HL-60 (cell line): ENCODE data around the gene NADSYN1.
A peak's percentile ranks its signal among the peaks of the same experiment; 100 is the strongest.
"Not testable (repeated sequence)": the region's sequence is repeated elsewhere in the genome, so short reads cannot be mapped to it uniquely, and the experiment has no call there.

Source experiments
- DNase-seq, 2 experiments: peaks; one replicate each; pipeline ENCODE4 v3.0.0-alpha.2; 2010 to 2020; ENCODE audit warnings: low read depth in 1 of 2, low spot score in 1 of 2
- H3K27ac ChIP-seq: fragments of 250-450 bp; sonication (Bioruptor Pico); replicated peaks from 2 replicates; pipeline ENCODE4 v1.5.1; 2020; ENCODE audit warnings: mild to moderate bottlenecking, moderate library complexity
- H3K27me3 ChIP-seq: fragments of 250-450 bp; sonication (Bioruptor Pico); 2 replicates; pipeline ENCODE4 v1.5.1; 2021; ENCODE audit warnings: mild to moderate bottlenecking, moderate library complexity; ENCODE audit not compliant: insufficient read depth, poor library complexity, severe bottlenecking
- H3K4me3 ChIP-seq: replicated peaks from 2 replicates; pipeline ENCODE4 v1.5.1; 2011; ENCODE audit warnings: mild to moderate bottlenecking, control low read depth, low read length; ENCODE audit not compliant: insufficient read depth
- CTCF ChIP-seq: IDR thresholded peaks from one replicate; pipeline ENCODE4 v1.5.1; 2011; ENCODE audit warnings: low read length, control low read depth, inconsistent platforms; ENCODE audit not compliant: insufficient read depth
- GABPA ChIP-seq: IDR thresholded peaks from 2 replicates; pipeline ENCODE4 v1.6.1; 2012; ENCODE audit warnings: low read depth
- POLR2AphosphoS5 ChIP-seq: IDR thresholded peaks from 2 replicates; pipeline ENCODE4 v1.6.1; 2012; ENCODE audit warnings: low read depth
- REST ChIP-seq: IDR thresholded peaks from 2 replicates; pipeline ENCODE4 v1.6.1; 2012; ENCODE audit warnings: low read depth; ENCODE audit not compliant: insufficient replicate concordance
- SPI1 ChIP-seq: IDR thresholded peaks from 2 replicates; pipeline ENCODE4 v1.6.1; 2012; ENCODE audit warnings: low read depth, mild to moderate bottlenecking, borderline replicate concordance

The NADSYN1 gene

GRCh38 chr11:71418643-71419042 is 34.4 kb upstream of the NADSYN1 start:
- Histone ChIP-seq H3K4me3 (no peak overlapping the region), H3K27ac (no peak overlapping the region), H3K27me3 (no peaks in the 10 kb centered on the region)
- DNase-seq = no peak
- TF ChIP-seq GABPA (no peak), SPI1 (no peak), REST (no peak), POLR2AphosphoS5 (no peak), CTCF (no peak)

GRCh38 chr11:71420455-71421241 is 32.4 kb upstream of the NADSYN1 start:
- no peak overlapping the region for H3K27ac ChIP-seq
- no peak overlapping the region for H3K4me3 ChIP-seq
- no peaks in the 10 kb centered on the region for H3K27me3 ChIP-seq
- TF ChIP-seq CTCF (peak; percentile 62), GABPA (no peak)
- peak in 1 of 2 experiments; percentile 41 for DNase-seq

GRCh38 chr11:71421392-71421950 is 31.5 kb upstream of the NADSYN1 start:
- no peak for TF ChIP-seq CTCF
- TF ChIP-seq GABPA = no peak
- no peak for TF ChIP-seq POLR2AphosphoS5
- TF ChIP-seq REST = no peak
- no peak for TF ChIP-seq SPI1
- no peak for DNase-seq
- Histone ChIP-seq H3K27ac (no peak overlapping the region), H3K27me3 (no peaks in the 10 kb centered on the region), H3K4me3 (no peak overlapping the region)

GRCh38 chr11:71422318-71422717 is 30.7 kb upstream of the NADSYN1 start:
- H3K27me3 ChIP-seq, DNase-seq, H3K27ac ChIP-seq, H3K4me3 ChIP-seq: not testable (repeated sequence)
